HUES6 (cell line): ENCODE data around the gene CENPB.
A peak's percentile ranks its signal among the peaks of the same experiment; 100 is the strongest.

Experiments
- H3K27ac ChIP-seq: 2 replicates; pipeline ENCODE4 v1.7.0; 2013; ENCODE audit warnings: low read depth, mild to moderate bottlenecking, low read length, inconsistent platforms
- H3K27me3 ChIP-seq: 2 replicates; pipeline ENCODE4 v1.6.1; 2013; ENCODE audit warnings: low read length; ENCODE audit not compliant: control insufficient read depth, insufficient read depth
- H3K36me3 ChIP-seq: 2 replicates; pipeline ENCODE4 v1.6.1; 2013; ENCODE audit warnings: low read length; ENCODE audit not compliant: control insufficient read depth, insufficient read depth
- H3K4me1 ChIP-seq: 2 replicates; pipeline ENCODE4 v1.6.1; 2013; ENCODE audit warnings: low read length; ENCODE audit not compliant: control insufficient read depth, insufficient read depth
- H3K4me3 ChIP-seq: 2 replicates; pipeline ENCODE4 v1.5.1; 2013; ENCODE audit warnings: low read depth, low read length
- H3K9ac ChIP-seq: one replicate; pipeline ENCODE4 v1.6.1; 2013; ENCODE audit warnings: mild to moderate bottlenecking, low read length
- H3K9me3 ChIP-seq: 2 replicates; pipeline ENCODE4 v1.6.1; 2013; ENCODE audit warnings: low read depth, low read length; ENCODE audit not compliant: control insufficient read depth, insufficient read depth

Gene CENPB

DNA sequence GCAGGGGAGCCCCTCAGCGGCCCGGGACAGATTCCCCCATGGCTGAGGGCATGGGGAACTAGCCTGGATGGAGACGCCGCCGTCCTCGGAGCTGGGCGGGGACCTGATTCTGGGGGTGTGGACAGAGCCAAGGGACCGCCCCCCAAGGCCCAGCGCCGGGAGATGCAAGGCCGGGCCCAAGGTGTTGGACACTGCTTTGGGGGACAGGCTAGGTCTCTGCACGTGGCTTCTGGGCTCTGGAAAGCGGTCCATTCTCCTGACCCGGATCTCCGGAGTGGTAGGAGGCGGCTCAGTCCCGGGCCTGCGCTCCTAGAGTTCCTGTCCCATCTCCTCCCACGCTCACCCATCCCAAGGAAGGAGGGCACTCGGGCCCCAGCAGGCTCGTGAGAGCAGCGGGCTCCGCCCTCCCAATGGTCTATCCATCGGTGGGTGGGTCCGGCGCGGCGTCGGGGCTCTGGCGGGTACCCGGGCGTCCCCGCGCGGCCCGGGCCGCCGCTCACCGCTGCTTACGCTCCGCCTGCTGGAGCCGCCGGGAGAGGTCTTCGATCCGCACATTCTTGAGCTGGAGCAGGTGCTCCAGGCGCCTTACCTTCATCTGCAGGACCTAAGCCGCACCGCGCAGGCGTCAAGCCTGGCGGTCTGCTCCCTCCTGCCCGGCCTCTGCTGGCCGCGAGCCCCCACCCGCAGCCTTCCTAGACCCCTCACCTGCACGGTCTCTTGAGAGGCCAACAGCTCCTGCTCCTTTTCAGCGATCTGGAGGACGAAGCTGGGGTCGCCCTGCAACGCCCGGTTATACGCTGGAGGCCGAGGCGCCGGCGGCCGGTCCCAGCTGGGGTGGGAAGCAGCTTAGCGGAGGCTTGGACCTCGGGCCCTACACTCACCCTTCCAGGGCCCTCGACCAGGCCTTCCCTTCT is 8.6 kb downstream of the CENPB start:
- Histone ChIP-seq H3K36me3 (no peaks in the 10 kb centered on the region), H3K4me1 (peaks cover 14% of the 10 kb centered on the region), H3K4me3 (peak overlapping the region; percentile 80), H3K9ac (peak overlapping the region; percentile 9), H3K9me3 (no peaks in the 10 kb centered on the region), H3K27me3 (peaks cover 63% of the 10 kb centered on the region), H3K27ac (no peak overlapping the region)

GRCh38 chr20:3777381-3777715 is 9.2 kb downstream of the CENPB start:
- Histone ChIP-seq H3K9me3 (no peaks in the 10 kb centered on the region), H3K4me1 (peaks cover 14% of the 10 kb centered on the region), H3K27ac (no peak overlapping the region), H3K27me3 (peaks cover 63% of the 10 kb centered on the region), H3K36me3 (no peaks in the 10 kb centered on the region), H3K4me3 (peak overlapping the region; percentile 80), H3K9ac (peak overlapping the region; percentile 9)

- no peaks in the 10 kb centered on the region for H3K36me3 ChIP-seq
- peaks cover 57% of the 10 kb centered on the region for H3K27me3 ChIP-seq
- peaks cover 14% of the 10 kb centered on the region for H3K4me1 ChIP-seq
- no peaks in the 10 kb centered on the region for H3K9me3 ChIP-seq
- H3K4me3 ChIP-seq, result no peak overlapping the region
- H3K27ac ChIP-seq, result no peak overlapping the region
- no peak overlapping the region for H3K9ac ChIP-seq
These were observed 11.0 kb downstream of the CENPB start for GRCh38 chr20:3775457-3776108.

GRCh38 chr20:3771552-3772058 is 14.9 kb downstream of the CENPB start:
- Histone ChIP-seq H3K4me3 (no peak overlapping the region), H3K4me1 (peaks cover 6% of the 10 kb centered on the region), H3K9me3 (no peaks in the 10 kb centered on the region), H3K36me3 (no peaks in the 10 kb centered on the region), H3K27ac (no peak overlapping the region), H3K27me3 (peaks cover 17% of the 10 kb centered on the region), H3K9ac (no peak overlapping the region)

GRCh38 chr20:3768342-3769130 is 18.0 kb downstream of the CENPB start:
- Histone ChIP-seq H3K9me3 (no peaks in the 10 kb centered on the region), H3K27ac (no peak overlapping the region), H3K9ac (peak overlapping the region; percentile 79), H3K4me3 (peak overlapping the region; percentile 96), H3K4me1 (peaks cover 13% of the 10 kb centered on the region), H3K36me3 (no peaks in the 10 kb centered on the region), H3K27me3 (no peaks in the 10 kb centered on the region)

GRCh38 chr20:3767427-3768341 is 18.9 kb downstream of the CENPB start, which contains the start of gene ADISSP:
TSS of gene ADISSP (minus strand) at chr20:3767753. CDS start at chr20:3760100, 7,653 bp downstream.
- Histone ChIP-seq H3K36me3 (no peaks in the 10 kb centered on the region), H3K27ac (no peak within 1 kb of the TSS), H3K4me3 (peak within 1 kb of the TSS; percentile 96), H3K4me1 (peaks cover 13% of the 10 kb centered on the region), H3K27me3 (no peaks in the 10 kb centered on the region), H3K9me3 (no peaks in the 10 kb centered on the region), H3K9ac (peak within 1 kb of the TSS; percentile 79)

DNA sequence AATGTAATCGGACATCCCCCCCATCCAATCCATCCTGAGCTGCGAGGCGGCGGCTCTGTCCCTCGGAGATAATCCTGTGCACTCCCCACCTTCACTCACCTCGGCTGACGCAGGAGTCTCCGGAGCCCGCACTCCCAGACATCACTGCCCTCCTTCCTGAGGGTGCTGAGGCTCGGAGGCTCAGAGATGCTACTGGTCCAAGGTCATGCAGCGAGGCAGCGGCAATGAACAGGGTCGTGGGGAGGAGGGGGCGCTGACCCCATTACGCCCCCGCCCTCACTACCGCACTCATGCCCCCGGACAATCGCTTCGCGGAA is 19.5 kb downstream of the CENPB start:
- Histone ChIP-seq H3K4me1 (peaks cover 13% of the 10 kb centered on the region), H3K27ac (no peak overlapping the region), H3K27me3 (no peaks in the 10 kb centered on the region), H3K9ac (peak overlapping the region; percentile 61), H3K36me3 (no peaks in the 10 kb centered on the region), H3K4me3 (peak overlapping the region; percentile 96), H3K9me3 (no peaks in the 10 kb centered on the region)

GRCh38 chr20:3766422-3767109 is 20.0 kb downstream of the CENPB start:
- peaks cover 13% of the 10 kb centered on the region for H3K4me1 ChIP-seq
- H3K27ac ChIP-seq, result no peak overlapping the region
- no peaks in the 10 kb centered on the region for H3K9me3 ChIP-seq
- H3K27me3 ChIP-seq, result no peaks in the 10 kb centered on the region
- peak overlapping the region; percentile 61 for H3K9ac ChIP-seq
- peaks cover 4% of the 10 kb centered on the region; the same call in 1 of the 2 replicates for H3K36me3 ChIP-seq
- peak overlapping the region; percentile 96 for H3K4me3 ChIP-seq

- H3K4me3 ChIP-seq, result no peak overlapping the region
- no peak overlapping the region for H3K27ac ChIP-seq
- H3K9me3 ChIP-seq, result no peaks in the 10 kb centered on the region
- no peaks in the 10 kb centered on the region for H3K27me3 ChIP-seq
- H3K4me1 ChIP-seq, result peaks cover 17% of the 10 kb centered on the region
- peaks cover 5% of the 10 kb centered on the region; the same call in 1 of the 2 replicates for H3K36me3 ChIP-seq
- no peak overlapping the region for H3K9ac ChIP-seq
These were observed 21.2 kb downstream of the CENPB start for GRCh38 chr20:3765171-3765882.
